ENCODE results near the gene MUC6. TPM values are rescaled to one million over a fixed set of nuclear protein-coding genes. Genes with fewer than 3 reads are reported as not detected.

MUC6 gene
- total RNA-seq, 2 donors from 2014 or later = 13.1 TPM; not detected in 1

DNA sequence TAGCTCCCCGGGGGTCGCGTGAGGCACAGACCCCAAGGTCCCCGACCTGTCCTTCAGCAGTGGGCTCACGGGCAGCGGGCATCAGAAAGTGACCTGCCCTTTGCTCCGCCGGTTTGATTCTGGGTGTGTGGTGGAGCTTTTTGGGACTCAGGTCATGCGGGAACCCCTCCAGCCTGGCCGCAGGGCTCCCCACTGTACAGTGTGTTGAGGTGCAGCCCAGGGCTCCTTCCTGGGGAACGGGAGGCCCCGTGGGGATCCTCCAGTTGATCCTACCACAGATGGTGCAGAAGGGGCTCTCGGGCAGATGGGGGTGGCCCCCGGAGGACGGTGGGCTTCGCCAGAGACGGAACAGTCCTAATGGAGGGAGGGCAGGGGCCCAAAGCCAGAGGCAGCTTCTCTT, 24.2 kb downstream of the MUC6 start:
- ATAC-seq (ENCODE audit: insufficient number of reproducible peaks, low FRiP score, low read depth) = no peak
- Histone ChIP-seq H3K4me1 (ENCODE audit: control insufficient read depth in 1 of 2, low read depth in 2 of 2) (no peaks in the 10 kb centered on the region), H3K9me3 (no peaks in the 10 kb centered on the region), H3K27ac (no peak overlapping the region), H3K36me3 (peaks cover 43% of the 10 kb centered on the region), H3K4me3 (no peak overlapping the region), H3K27me3 (replicated peaks; ENCODE audit: insufficient read depth) (no peaks in the 10 kb centered on the region)
- no peak for DNase-seq (ENCODE audit: low spot score)
- TF ChIP-seq, protein P1, sequence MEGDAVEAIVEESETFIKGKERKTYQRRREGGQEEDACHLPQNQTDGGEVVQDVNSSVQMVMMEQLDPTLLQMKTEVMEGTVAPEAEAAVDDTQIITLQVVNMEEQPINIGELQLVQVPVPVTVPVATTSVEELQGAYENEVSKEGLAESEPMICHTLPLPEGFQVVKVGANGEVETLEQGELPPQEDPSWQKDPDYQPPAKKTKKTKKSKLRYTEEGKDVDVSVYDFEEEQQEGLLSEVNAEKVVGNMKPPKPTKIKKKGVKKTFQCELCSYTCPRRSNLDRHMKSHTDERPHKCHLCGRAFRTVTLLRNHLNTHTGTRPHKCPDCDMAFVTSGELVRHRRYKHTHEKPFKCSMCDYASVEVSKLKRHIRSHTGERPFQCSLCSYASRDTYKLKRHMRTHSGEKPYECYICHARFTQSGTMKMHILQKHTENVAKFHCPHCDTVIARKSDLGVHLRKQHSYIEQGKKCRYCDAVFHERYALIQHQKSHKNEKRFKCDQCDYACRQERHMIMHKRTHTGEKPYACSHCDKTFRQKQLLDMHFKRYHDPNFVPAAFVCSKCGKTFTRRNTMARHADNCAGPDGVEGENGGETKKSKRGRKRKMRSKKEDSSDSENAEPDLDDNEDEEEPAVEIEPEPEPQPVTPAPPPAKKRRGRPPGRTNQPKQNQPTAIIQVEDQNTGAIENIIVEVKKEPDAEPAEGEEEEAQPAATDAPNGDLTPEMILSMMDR (IDR thresholded peaks at IDR 0.05) = no peak

DNA sequence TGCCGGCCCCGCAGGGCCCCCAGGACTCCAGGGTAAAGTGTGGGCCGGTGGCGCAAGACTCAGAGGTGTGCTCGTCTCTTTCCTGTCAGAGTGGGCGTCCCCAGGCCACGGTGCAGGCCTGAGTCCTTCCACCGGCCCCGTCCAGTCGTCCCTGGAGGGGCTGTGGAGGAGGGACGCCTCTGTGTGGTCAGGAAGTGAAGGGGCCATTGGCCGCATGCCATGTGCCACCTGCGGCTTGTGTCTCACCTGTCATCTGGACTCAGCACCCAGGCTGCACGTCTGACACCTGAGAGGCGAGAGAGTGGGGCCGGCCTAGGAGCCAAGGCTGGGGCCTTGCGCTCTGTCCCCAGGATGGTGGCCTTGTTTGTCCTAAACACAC, 25.2 kb downstream of the MUC6 start:
- Histone ChIP-seq H3K27me3 (replicated peaks; ENCODE audit: insufficient read depth) (no peaks in the 10 kb centered on the region), H3K9me3 (no peaks in the 10 kb centered on the region), H3K4me3 (no peak overlapping the region), H3K36me3 (peaks cover 51% of the 10 kb centered on the region), H3K27ac (no peak overlapping the region), H3K4me1 (ENCODE audit: control insufficient read depth in 1 of 2, low read depth in 2 of 2) (no peaks in the 10 kb centered on the region)
- DNase-seq (ENCODE audit: low spot score) = no peak
- TF ChIP-seq, protein P1 (IDR thresholded peaks at IDR 0.05) = no peak
- ATAC-seq (ENCODE audit: insufficient number of reproducible peaks, low FRiP score, low read depth) = no peak

DNA sequence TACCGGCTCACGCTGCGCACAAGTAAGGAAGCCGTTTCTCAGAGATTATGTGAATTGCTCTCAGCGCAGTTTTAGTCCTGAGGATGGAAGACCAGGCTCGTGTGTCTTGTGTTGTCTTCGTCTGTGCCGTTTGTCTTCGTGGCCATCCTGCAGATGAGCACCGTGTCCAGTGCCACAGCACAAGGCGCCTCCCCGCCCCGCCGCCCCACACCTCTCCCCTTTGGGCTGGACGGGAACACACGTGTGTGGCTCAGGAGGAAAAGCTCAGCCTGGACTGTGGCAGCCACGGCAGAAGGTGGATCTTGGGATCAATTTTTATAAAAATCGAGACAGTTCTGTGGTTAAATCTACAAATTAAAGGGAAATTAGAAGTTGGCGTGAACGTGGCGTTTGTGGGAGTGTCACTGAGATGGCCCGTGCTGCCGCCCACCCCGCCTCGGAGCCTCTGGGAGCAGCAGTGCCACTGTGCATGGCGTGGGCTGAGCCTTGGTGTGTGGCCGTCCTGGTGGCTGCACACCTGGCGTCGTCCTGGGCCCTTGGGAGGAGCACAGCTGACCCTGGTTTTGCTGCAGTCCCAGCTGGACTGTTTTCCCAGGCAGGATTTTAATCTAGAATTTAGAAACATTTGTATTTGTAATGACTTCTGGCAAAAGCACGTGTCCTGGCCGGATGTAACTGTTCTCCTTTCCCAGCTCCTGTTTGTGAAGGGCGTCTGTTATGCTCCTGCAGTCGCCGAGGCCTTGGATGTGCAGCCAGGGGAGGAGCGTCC, 25.8 kb downstream of the MUC6 start:
- no peaks in the 10 kb centered on the region for H3K4me1 ChIP-seq (ENCODE audit: control insufficient read depth in 1 of 2, low read depth in 2 of 2)
- no peak for DNase-seq (ENCODE audit: low spot score)
- H3K27ac ChIP-seq = no peak overlapping the region
- H3K9me3 ChIP-seq = no peaks in the 10 kb centered on the region
- TF ChIP-seq, protein P1 (IDR thresholded peaks at IDR 0.05) = no peak
- peaks cover 51% of the 10 kb centered on the region for H3K36me3 ChIP-seq
- ATAC-seq (ENCODE audit: insufficient number of reproducible peaks, low FRiP score, low read depth) = no peak
- H3K27me3 ChIP-seq (replicated peaks; ENCODE audit: insufficient read depth) = no peaks in the 10 kb centered on the region
- no peak overlapping the region for H3K4me3 ChIP-seq

DNA sequence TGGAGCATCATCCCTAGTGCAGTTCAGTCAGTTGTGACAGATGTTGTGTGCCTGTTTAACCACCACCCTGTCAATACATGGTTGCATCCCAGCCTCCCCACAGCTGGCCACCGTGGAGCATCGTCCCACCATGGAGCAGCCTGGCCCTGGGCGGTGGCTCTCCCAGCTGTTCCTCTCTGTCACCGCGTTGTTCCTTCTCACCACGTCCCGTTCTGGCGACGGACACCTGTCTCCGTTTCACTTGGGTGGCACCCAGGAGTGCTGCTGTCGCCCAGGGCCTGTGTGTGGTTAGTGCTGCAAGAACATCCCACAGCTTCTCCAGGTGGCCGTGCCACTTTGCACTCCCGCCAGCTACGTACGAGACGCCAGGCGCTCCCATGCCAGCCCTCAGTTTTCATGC, 26.5 kb downstream of the MUC6 start:
- ATAC-seq (ENCODE audit: insufficient number of reproducible peaks, low FRiP score, low read depth) (no peak), DNase-seq (ENCODE audit: low spot score) (no peak)
- H3K36me3 ChIP-seq = peaks cover 58% of the 10 kb centered on the region
- H3K9me3 ChIP-seq = no peaks in the 10 kb centered on the region
- no peaks in the 10 kb centered on the region for H3K4me1 ChIP-seq (ENCODE audit: control insufficient read depth in 1 of 2, low read depth in 2 of 2)
- TF ChIP-seq, protein P1 (IDR thresholded peaks at IDR 0.05) = no peak
- no peaks in the 10 kb centered on the region for H3K27me3 ChIP-seq (replicated peaks; ENCODE audit: insufficient read depth)
- no peak overlapping the region for H3K27ac ChIP-seq
- H3K4me3 ChIP-seq = no peak overlapping the region

DNA sequence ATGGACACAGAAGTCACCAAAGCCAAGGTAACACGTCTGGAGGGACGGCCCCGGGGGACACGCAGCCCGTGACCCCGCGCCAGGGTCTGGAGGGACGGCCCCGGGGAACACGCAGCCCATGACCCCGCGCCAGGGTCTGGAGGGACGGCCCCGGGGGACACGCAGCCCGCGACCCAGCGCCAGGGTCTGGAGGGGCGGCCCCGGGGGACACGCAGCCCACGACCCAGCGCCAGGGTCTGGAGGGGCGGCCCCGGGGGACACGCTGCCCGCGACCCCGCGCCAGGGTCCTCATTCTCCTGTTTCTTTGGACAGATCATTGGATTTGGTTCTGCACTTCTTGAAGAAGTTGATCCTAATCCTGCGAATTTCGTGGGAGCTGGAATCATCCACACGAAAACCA, 27.1 kb downstream of the MUC6 start:
- H3K36me3 ChIP-seq = peaks cover 58% of the 10 kb centered on the region
- H3K27ac ChIP-seq = no peak overlapping the region

More for the DNA sequence above, 27.1 kb downstream of the MUC6 start:
- Histone ChIP-seq H3K4me3 (no peak overlapping the region), H3K4me1 (ENCODE audit: control insufficient read depth in 1 of 2, low read depth in 2 of 2) (no peaks in the 10 kb centered on the region), H3K27me3 (replicated peaks; ENCODE audit: insufficient read depth) (no peaks in the 10 kb centered on the region), H3K9me3 (no peaks in the 10 kb centered on the region)
- no peak for DNase-seq (ENCODE audit: low spot score)
- TF ChIP-seq, protein P1 (IDR thresholded peaks at IDR 0.05) = no peak
- no peak for ATAC-seq (ENCODE audit: insufficient number of reproducible peaks, low FRiP score, low read depth)
